ENCODE data around the gene APLN.

APLN gene

DNA sequence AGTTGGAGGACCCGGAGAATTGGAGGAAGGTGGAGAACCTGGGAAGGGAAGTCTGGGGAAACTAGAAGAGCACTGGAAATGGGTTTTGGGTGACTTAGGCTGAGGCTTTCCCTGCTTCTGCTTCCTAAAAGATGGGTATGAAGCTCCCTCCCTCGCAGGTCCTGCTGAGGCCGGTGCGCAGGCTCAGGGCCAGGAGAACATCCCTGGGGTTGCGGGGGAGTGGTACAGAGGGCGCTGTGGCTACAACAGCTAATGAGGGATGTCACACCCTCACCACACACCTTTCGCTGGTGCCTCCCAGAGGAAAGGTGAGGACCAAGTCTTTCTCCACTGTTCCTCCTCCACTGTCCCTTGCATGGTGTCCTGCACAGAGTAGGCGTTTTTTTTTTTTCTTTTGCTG is 15.8 kb downstream of the APLN start:
- DNase-seq: no peak

DNA sequence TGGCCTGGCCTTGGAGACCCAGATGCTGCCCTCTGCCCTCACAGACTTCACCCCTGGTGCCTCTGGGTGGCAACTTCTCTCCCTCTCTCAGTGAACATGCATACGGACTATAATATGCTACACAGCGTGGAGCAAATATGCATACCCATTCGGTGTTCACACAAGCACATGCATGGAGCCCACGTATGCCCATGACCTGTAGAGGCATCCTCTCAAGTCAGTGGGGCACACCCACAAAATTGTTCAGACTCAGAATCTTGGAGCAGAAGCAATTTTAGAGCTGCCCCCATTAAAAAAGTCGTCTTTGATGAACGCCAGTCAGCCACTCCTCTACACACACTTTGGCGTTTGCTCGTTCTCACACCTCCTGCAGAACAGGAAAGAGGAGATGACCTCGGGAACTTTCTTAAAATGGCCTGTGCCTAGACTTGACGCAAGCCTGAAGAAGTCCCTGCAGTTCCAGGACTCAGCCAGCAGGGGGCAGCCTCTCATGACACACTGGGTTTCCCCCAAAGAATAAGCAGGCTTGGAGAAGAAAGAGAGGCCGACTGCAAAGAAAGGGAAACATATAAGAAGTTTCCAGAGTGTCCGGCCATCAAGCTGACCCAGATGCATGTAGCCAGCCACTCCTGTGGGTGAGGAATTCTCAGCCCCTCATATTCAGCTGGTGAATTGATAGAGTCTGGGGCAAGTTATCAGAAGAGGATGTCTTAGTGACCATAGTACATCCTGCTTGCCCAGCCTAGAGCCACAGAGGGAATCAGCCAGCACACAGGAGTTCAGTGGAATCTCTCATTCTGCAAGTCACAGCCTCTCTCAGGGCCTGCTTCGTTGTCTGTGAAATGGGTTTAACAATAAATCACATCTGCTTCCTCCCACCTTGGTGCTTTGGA is 17.3 kb downstream of the APLN start:
- DNase-seq: peak; percentile 24

DNA sequence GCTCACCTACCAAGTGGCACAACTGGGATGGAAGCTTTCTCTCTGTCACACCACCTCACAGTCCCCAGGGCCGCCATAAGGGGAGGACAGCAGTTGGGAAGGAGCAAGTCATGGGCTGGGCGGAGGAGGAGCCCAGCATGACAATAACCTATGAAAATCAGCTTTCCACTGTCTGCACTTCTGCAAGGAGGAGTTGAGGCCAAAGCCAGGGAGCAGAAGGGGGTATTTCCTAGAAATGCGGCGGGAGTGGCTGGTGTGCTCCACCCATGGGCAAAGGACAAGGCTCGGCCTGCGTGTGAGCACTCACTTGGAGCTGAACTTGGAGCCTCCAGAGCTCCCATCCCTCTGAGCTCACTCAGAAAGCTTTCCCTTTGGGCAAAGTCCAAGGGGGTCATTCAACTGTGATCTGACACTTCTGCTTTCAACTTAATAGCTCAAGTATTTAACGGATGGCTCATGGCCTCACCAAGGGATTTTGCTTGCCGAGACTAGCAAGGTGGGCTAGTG is 18.5 kb downstream of the APLN start:
- DNase-seq: no peak

DNA sequence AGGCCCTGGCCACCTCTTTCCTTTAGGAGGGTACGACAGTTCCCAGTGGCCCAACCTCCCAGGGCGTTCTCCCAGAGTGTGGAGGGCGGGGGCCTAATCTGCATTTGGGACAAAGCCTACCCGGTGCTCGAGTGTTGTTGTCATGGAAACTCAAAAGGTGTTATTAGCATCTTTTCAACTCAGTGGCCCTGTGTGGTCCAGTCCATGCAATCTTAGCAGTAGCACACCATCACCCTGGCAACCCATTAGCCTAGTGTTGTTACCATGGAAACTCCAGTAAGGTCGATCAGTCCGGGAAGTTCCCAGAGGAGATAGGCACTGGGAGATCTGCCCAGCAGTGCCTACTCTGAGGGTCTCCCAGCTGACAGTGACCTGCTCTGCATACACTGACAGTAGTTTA is 20.2 kb downstream of the APLN start:
- DNase-seq: no peak

DNA sequence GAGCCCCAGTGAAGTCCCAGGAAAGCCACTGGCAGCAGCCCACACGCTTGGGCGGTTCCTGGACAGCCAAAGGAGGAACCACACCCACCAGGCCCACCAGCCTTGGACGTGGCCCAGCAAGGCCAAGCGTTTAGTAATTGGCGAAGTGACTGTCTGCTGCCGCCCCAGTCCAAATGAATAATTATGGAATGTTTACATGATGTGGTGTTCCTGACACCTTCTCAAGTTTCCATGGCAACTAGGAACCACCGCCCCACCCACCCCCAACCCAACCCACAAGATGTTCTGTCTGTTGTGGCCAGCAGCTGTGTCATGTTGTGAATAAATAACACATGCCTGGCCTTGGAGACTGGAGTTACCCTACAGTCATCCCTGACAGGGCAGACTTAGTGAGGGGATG is 22.3 kb downstream of the APLN start:
- no peak for DNase-seq

DNA sequence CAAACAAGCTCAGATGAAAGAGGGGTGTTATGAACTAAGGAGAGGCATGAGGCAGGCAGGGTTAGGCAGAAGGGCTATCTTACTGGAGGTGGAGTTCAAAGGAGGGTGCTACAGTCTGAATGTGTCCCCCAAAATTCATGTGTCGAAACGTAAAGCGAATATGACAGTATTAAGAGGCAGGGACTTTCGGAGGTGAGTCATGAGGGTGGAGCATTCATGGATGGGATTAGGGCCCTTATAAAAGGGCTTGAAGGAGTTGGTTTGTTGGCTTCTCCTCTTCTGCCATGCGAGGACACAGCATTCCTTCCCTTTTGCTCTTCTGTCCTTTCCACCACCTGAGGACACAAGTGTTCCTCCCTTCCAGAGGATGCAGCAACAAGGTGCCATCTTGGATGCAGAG is 22.9 kb downstream of the APLN start:
- no peak for DNase-seq

DNA sequence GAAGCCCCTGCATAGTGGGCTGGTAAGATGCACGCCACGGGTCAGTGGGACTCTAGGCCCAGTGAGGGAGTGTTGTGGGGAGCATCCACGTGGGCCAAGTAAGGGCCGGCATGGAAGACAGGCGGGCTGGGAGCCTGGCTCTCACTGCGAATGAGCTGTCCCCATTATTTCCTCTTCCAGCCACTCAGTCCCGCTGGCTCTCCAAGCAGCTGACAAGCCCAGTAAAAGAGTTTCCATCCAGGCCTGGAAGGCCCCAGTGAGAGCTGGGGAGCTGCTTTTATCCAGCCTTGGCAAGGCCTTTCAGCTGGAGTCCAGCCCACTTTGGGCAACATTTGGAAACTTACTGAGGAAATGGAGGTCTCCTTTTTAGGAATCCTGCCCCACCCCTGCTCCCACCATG is 24.9 kb downstream of the APLN start:
- no peak for DNase-seq

DNA sequence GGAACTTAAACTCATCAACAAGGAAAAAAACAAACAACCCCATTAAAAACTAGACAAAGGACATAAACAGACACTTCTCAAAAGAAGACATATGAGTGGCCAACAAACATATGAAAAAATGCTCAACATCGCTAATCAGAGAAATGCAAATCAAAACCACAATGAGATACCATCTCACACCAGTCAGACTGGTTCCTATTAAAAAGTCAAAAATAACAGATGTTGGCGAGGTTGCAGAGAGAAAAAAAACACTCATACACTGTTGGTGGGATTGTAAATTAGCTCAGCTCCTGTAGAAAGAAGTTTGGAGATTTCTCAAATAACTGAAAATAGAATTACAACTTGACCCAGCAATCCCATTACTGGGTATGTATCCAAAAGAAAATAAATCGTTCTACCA is 28.7 kb downstream of the APLN start:
- DNase-seq: no peak

DNA sequence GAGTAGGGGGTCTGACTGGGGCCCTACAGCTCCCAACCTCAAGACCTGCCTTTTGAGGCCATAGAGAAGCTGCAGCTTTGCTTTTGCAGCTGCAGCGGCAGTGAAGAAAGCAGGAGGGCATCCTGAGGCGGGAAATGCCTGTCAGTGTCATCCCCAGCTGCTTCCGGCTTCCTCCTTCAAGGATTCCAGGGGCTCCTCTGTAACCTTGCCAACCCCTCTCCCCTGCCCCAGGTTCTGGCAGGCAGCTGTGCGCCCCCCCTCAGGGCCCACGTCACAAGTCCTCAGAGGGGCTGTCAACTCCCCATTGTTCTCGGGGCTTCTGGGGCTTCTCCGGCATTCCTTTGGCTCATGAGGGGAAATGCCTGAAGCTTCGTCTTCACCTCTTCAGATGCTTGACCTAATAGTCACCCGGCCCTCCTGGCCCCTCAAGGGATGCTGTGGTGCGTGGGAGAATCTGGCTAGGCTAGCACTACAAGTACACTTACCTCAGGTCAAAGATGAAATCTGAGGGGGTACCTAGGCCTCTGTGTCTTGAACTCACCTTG is 31.9 kb downstream of the APLN start:
- DNase-seq: no peak

DNA sequence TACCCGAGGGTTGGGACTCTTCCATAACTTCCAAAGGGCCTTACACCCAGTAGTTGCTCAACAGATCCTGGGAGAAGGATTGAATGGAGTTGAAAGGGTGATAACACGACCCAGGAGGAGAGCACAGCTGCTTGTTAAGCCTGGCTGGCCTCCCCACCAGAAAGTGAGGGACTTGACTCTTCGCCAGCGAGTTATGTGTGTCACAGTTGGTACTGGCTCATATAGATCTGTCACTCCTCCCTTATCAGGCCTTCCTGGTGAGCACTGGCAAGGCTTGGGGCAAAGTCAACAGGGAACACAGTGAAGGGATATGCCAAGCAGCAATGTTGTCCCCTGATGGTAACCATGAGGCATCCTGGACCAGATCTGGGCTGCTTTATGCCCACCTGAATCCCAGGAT is 35.8 kb downstream of the APLN start:
- DNase-seq: no peak

DNA sequence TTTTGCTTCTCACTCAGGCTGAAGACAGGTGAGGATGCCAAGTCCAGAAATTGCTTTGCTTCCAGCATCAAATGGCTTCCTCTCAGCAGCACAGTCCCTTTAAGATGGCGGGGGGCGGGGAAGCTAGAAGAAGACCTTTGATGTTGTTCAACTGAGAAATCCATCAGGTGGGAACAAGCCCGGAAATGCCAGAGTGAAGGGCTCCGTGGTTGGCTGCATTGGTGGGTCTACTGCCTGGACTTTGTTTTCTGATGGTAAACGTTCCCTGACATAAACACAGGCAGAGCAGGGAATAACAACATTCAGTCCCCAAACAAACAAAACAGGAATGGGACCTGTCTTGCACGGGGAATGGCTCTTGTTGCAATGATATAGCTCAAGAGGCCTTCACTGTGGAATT is 37.3 kb downstream of the APLN start:
- no peak for DNase-seq

DNA sequence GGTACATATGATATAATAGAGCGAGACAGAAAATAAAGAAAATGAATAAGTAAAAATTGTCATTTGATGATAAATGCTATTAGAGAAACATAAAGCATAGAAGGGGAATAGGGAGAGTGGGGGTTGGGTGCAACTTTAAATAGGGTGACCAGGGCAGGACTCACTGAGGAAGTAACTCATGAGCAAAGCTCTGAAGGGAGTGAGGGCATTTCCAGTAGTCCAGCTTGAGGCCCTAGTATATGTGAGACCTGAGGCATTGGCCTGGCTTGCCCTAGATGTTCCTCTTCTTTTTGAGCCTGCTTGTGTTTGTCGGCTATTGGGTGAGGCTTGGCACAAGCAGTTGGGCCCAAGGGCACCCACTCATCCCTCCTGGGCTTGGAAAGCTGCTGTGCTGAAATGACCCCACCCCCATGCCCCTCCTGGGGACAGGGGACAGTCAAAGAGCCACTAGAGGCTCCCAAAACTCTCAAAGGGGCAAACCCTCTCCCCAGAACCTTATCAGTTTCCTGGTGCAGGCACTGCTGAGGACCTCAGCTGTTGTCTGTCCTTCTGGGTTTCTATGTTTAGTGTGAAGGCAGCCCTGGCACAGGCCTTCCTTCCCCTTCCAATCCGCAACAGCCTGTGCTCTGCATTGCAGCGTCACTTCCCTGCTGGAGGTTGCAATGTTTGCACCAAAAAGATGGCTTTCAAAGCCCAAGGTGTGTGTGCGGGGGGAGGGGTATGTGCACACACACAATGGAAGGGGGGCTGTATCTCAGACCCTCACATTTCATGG is 40.1 kb downstream of the APLN start:
- no peak for DNase-seq

DNA sequence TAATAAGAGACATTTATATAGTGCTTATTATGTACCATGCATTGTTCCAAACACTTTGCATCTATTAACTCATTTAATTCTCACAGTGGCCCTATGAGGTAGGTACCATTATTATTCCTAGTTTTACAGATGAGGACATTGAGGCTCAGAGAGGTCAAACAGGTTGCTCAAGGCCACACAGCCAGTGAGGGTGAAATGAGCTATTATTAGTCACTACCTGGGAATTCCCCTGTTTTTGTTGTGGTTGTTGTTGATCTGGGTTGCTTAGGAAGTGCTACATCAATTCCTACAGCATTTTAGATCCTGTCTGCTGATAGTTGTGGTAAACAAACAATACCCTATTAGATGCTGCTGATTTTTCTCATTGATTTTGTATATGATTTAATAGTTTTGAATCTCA is 41.2 kb downstream of the APLN start:
- DNase-seq: no peak

DNA sequence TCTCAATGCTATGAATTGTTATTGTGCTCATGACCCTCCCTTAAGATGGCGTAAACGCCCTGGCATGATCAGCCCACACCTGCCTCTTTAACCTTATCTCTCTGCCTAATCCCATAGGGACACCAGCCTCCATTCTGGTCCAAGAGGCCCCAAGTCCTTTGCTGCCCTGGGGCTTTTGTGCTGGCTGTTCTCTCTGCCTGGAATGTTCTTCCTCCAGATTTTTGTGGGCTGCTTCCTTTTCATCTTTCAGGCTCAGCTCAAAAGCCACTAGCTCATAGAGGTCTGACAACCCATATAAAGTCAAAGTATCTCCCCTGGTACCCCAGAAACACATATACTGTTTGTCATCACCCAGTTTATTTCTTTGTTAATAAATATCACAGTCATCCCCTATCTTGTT is 42.4 kb downstream of the APLN start:
- DNase-seq: no peak

DNA sequence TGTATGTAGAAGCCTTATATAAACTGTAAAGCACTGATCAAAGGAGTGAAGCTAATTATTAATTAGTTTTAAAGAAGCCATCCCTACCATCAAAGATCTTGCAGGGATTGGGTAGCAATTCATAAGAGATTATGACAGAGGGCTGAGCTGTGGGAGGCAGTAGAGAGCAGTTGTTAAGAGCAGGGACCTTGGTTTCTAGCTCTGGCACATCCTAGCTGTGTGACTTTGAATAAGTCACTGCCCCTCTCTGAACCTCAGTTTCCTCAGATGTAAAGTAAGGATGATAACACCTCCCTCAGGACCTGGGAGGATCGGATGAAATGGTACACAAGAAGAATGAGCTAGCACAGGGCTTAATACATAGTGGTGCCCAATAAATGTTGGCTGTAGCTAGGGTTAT is 45.4 kb downstream of the APLN start:
- no peak for DNase-seq

DNA sequence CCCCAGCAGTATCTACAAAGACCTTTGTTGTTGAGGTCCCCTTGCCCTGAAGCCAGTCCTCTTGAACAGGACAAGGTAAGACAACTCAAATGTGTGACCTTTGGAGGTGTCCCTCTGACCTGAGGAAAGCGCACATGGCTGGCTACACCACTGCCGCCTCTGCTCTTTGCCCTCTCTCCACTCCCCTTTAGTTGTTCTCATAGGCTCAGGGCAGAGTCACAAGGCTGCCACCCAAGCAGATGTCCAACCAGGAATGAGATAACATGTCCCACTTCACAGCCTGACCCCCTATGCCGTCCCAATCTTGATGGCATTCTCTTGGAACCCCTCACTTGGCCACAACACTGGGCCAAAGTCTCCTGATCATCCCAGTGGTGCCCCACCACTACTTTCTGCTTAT is 46.3 kb downstream of the APLN start:
- DNase-seq: no peak

DNA sequence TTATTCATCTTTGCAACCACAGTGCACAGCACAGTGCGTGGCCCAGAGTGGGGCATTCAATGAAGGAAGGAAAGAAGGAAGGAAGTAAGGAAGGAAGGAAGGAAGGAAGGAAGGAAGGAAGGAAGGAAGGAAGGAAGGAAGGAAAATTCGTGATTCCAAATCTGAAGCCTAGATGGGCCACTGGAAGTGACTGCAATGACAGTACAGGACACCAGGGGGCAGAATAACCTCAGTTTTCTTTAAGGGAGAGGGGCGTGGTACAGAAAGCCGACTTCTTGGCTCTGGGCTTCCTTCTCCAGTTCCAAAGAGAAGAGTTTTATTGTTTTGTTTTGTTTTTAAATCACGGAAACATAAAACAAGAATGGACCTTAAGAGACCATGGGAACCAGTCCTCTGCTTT is 47.8 kb downstream of the APLN start:
- peak; percentile 31 for DNase-seq

DNA sequence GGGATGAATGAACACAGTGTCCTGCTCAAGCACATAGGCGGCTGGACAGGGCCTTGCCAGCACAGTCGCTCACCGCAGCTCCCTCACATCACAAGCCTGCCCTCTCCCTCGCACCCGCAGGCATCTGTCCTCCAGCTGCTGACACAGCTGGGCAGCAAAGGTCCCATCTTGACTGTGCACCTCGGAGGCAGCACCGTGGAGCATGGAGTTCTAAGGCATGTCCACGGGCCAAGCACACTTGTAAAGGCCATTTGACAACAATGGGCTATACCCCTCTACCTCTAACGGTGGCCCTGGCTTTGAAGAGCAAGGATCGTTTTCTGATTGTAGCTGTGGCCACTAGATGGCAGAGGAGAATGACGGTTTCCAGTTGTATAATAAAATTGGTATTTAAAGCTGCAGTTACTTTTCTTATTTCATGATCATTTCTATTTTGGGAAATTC is 53.8 kb downstream of the APLN start:
- peak; percentile 15 for DNase-seq

DNA sequence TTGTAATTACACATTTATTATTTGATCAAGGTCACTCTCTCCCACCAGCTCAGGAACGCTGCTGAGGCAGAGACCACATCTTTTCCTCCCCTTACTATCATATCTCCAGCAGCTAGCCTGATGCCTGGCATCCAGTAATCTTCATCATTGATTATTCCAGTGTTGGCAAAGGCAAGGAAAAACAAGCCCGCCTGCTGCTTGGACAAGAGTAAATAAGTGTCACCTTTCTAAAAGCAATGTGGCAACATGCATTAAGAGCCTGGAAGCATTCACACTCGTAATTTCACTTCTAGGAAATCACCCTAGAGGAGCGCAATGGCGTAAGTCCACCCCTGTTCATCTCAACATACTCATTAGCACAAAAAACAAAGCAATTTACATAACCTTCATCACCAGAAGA is 54.8 kb downstream of the APLN start:
- DNase-seq: no peak

DNA sequence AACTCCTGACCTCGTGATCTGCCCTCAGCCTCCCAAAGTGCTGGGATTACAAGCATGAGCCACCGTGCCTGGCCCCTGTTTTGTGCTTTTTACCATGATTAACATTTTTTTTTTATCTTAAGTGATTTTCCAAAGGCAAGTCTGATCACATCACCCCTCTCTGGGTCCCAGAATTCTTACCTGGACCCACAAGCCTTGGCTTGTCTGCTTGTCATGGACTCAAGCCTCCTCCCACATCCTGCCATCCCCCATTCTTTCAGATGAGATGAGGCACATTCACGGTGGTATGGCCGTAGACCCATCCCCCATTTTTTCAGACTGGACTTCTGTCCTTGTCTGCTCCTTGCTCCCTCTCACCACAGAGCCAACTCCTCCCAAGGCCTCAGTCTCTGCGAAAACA is 55.3 kb downstream of the APLN start:
- DNase-seq: no peak

DNA sequence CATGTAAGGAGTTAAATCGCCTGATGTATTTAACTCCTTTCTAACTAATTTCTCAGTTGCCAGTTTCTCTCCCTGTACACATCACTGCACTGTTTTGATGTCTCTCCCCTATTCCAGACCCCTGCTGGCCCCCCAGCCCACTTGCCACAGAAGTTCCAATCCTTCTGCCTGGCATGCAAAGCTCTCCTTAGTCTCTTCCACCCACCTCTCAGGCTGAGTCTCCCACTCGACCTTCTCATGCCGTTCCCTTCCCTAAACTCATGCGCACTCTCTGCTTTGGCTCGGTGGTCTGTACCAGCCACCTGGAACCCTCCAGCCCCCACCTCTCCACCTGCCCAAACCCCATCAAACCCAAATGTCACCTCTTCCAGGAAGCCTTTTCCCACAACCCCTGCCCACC is 56.9 kb downstream of the APLN start:
- no peak for DNase-seq

DNA sequence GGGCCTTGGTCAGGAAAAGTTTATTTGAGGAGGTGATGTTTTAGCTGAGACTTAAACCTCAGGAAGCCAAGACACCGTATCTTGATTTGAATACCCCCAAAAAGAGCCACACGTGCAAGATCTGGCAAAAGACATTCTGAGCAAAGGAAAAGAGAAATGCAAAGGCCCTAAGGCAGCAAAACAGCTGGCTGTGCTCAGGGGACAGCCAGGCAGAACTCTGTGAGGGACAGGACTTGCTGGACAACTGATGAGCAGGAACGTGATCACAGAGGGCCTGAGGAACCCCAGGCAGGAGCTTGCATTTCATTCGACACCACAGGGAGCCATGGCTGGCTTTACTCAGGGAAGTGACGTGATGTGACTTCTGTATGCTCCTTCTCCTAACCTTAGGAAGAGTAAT is 58.7 kb downstream of the APLN start:
- DNase-seq: no peak

Measured in NCI-H774 (cell line).